ENCODE data around the gene ZNF225.
A peak's percentile ranks its signal among the peaks of the same experiment; 100 is the strongest.
"Not testable (repeated sequence)": the region's sequence is repeated elsewhere in the genome, so short reads cannot be mapped to it uniquely, and the experiment has no call there.

ZNF225 gene

DNA sequence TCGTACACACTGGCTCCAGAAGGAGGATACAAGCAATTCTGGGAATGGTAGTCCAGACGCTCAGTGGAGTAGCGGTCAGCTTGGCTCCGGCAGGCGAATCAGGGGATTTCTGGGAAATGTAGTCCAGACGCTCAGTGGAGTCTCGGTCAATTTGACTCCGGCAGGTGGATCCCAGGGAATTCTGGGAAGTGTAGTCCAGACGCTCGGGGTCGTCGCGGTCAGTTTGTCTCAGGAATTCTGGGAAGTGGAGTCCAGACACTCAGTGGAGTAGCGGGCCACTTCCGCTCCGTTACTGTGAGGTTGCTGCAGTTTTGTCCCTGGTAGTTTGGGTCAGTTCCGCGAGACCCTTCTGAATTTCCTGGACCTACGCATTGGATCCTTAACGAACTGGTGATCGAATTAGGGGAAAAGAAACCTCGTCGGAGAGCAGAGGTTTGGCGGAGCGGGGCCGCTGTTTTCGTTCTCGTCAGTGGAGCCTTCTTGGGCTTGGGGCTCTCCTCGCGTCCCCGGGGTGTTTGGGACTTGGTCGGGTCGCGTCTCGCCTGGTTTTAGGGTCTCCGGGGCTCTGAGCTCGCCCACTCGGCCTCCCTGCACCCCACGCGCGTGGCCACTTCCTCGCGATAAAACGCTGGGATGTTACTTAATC, at the start of gene ZNF225:
Gene ZNF225 (plus strand): TSS at position 262 of the 646 bp plus-strand sequence. CDS start 2,429 bp downstream, outside the sequence.
- DNase-seq (ENCODE audit: low spot score), result peak; percentile 92

DNA sequence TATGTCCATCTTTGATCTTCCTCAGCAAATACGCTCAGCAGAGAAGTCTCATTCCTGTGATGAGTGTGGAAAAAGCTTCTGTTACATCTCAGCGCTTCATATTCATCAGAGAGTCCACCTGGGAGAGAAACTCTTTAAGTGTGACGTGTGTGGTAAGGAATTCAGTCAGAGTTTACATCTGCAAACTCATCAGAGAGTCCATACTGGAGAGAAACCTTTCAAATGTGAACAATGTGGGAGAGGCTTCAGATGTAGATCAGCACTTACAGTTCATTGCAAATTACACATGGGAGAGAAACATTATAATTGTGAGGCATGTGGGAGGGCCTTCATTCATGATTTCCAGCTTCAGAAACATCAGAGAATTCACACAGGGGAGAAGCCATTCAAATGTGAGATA, 46.9 kb upstream of the ZNF225 start:
- no peak for DNase-seq (ENCODE audit: low spot score)

- no peak for DNase-seq (ENCODE audit: low spot score)
Measured at GRCh38 chr19:44069415-44069814, 43.8 kb upstream of the ZNF225 start.

GRCh38 chr19:44071824-44072542, 41.2 kb upstream of the ZNF225 start, which contains the start of gene ZNF284:
Gene ZNF284 (plus strand): TSS chr19:44072159. CDS start chr19:44076390, 4,231 bp downstream.
- peak; percentile 91 for DNase-seq (ENCODE audit: low spot score)

DNA sequence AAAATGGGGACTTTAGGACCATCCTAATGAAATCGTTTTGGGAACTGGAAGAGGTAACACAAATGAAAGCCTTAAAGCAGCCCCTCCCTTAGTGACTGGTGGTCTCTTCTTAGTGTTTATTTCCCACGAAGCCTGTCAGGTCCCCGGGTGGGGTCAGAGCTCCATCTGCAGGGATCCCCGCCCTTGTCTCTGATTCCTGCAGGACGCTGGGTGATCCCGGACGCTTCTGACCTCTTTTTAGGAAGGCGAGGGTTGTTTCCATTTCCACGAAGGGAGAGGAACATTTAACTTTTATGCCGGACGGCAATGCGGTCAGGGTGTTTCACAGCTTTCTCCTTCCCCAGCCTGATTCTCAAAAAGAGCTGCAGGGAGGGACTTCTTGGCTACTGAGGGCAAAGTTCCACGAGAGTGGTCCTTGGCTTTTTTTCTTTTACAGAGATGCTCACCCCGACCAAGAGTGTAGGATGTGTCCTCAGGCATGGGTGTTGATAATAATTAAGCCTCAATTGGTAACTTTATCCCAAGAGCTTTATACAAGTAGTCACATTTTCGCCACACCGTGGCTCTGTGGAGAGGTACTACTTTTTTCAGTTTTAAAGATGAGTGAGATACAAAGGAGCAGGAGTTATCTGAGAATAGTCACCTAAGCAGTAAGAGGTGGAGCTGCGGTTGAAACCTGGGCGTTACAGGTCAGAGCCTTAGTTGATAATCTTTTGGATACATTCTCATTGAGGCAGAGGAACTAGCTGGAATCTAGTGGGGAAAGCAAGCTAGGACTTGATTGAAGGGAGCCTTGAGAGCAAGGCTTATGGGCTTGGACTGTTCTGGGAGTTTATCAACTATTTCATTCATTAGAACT, 40.4 kb upstream of the ZNF225 start:
- peak; percentile 35 for DNase-seq (ENCODE audit: low spot score)

DNA sequence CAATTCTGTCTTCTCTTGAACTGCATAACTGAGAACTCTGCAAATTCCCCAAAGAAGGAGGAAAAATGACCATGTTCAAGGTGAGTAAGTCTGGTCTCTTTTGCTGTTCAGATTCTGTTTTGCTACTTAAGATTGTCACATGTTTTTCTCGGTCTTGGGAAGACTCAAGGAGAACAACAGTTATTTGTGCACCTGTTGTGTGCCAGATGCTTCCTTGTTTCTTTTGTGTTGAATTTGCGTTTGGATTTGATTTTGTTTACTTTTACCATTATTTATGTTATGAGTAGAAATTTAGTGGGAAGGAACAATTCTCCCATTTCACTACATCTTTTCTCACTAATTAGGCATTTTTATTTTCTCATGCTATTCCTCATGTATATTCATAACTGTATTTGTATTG, 36.9 kb upstream of the ZNF225 start:
- no peak for DNase-seq (ENCODE audit: low spot score)

- no peak for DNase-seq (ENCODE audit: low spot score)
Measured at GRCh38 chr19:44092108-44092507, 21.1 kb upstream of the ZNF225 start.

GRCh38 chr19:44093931-44094765, 19.1 kb upstream of the ZNF225 start, which contains the start of gene ZNF224:
Gene ZNF224 (plus strand): TSS chr19:44094361. CDS start chr19:44097874, 3,513 bp downstream.
- peak; percentile 93 for DNase-seq (ENCODE audit: low spot score)

DNA sequence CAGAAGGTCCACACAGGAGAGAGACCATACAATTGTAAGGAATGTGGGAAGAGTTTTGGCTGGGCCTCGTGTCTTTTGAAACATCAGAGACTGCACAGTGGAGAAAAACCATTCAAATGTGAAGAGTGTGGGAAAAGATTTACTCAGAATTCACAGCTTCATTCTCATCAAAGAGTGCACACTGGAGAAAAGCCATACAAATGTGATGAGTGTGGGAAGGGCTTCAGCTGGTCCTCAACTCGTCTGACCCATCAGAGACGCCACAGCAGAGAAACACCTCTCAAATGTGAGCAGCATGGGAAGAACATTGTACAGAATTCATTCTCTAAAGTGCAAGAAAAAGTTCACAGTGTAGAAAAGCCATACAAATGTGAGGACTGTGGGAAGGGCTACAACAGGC, 5.4 kb upstream of the ZNF225 start:
- no peak for DNase-seq (ENCODE audit: low spot score)

DNA sequence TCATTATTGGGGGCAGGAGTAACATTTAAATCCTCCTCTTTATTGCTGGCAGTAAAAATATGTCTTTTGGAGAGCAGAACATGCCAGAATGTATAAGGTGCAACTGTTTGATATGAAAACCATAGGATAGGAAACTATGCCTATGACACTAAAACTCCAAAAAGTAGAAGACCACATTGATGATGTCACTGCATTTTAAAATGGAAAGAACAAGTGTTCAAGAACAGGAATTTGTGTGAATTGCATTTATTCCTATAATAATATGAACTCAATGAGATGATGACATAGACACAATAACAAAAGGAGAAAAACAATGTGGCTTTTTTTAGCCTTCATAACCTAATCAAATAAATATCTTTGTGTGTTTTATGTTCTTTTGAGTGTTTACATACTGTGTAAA, 3.7 kb upstream of the ZNF225 start:
- DNase-seq (ENCODE audit: low spot score), result no peak

- peak; percentile 33 for DNase-seq (ENCODE audit: low spot score)
Measured at GRCh38 chr19:44111910-44112463, 1.2 kb upstream of the ZNF225 start.

GRCh38 chr19:44112802-44113137, 429 bp upstream of the ZNF225 start:
- DNase-seq (ENCODE audit: low spot score), result no peak

GRCh38 chr19:44113784-44114390, 688 bp downstream of the ZNF225 start:
- DNase-seq (ENCODE audit: low spot score), result peak; percentile 33

GRCh38 chr19:44121162-44121561, 8.0 kb downstream of the ZNF225 start:
- DNase-seq (ENCODE audit: low spot score), result not testable (repeated sequence)

DNA sequence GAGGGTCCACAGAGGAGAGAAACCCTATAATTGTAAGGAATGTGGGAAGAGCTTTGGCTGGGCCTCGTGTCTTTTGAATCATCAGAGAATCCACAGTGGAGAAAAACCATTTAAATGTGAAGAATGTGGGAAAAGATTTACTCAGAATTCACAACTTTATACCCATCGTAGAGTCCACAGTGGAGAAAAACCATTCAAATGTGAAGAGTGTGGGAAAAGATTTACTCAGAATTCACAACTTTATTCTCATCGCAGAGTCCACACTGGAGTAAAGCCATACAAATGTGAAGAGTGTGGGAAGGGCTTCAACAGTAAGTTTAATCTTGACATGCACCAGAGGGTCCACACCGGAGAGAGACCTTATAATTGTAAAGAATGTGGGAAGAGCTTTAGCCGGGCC, 18.8 kb downstream of the ZNF225 start:
- no peak for DNase-seq (ENCODE audit: low spot score)

GRCh38 chr19:44141191-44142058, 28.2 kb downstream of the ZNF225 start, which contains the start of gene ZNF234:
Gene ZNF234 (plus strand): TSS chr19:44141554. CDS start chr19:44144633, 3,079 bp downstream.
- peak; percentile 95 for DNase-seq (ENCODE audit: low spot score)

- DNase-seq (ENCODE audit: low spot score), result peak; percentile 32
Measured at GRCh38 chr19:44142059-44142433, 28.8 kb downstream of the ZNF225 start.

GRCh38 chr19:44149776-44150175, 36.6 kb downstream of the ZNF225 start:
- DNase-seq (ENCODE audit: low spot score), result no peak

DNA sequence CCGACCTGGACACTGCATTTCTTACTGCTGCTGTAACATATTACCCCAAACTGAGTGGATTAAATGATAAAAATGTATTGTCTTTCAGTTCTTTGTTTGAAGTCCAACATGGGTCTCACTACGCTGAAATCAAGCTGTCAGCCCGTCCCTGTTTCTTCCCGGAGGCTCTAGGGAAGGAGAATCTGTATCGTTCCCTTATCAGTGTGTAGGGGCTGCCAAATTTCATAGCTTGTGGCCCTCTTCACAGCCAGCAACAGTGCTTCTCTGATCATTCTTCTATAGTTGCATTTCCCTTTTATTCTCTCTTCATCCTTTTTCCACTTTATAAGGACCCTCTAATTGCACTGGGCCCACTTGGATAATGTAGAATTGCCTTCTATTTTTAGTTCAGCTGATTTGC, 38.3 kb downstream of the ZNF225 start:
- no peak for DNase-seq (ENCODE audit: low spot score)

DNA sequence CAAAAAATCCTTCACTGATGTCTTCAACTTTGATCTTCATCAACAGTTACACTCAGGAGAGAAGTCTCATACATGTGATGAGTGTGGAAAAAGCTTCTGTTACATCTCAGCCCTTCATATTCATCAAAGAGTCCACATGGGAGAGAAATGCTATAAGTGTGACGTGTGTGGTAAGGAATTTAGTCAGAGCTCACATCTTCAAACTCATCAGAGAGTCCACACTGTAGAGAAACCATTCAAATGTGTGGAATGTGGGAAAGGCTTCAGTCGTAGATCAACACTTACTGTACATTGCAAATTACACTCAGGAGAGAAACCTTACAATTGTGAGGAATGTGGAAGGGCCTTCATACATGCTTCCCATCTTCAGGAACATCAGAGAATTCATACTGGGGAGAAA, 43.3 kb downstream of the ZNF225 start:
- DNase-seq (ENCODE audit: low spot score), result no peak
